IPS-20b (cell line): Measurements from ENCODE around the gene RFXAP.

Experiments
- H3K27ac ChIP-seq: one replicate; pipeline ENCODE4 v1.5.1; 2013; ENCODE audit warnings: low read length
- H3K27me3 ChIP-seq: 2 replicates; pipeline ENCODE4 v1.6.1; 2013; ENCODE audit warnings: mild to moderate bottlenecking, low read length, inconsistent platforms; ENCODE audit not compliant: insufficient read depth
- H3K36me3 ChIP-seq: 2 replicates; pipeline ENCODE4 v1.6.1; 2013; ENCODE audit warnings: low read depth, mild to moderate bottlenecking, inconsistent platforms, low read length, moderate library complexity; ENCODE audit not compliant: insufficient read depth
- H3K4me1 ChIP-seq: 2 replicates; pipeline ENCODE4 v1.6.1; 2013; ENCODE audit warnings: mild to moderate bottlenecking, control low read depth, inconsistent platforms, low read length, moderate library complexity; ENCODE audit not compliant: insufficient read depth
- H3K4me3 ChIP-seq: 2 replicates; pipeline ENCODE4 v1.5.1; 2013; ENCODE audit warnings: mild to moderate bottlenecking, low read length, inconsistent platforms
- H3K9ac ChIP-seq: 2 replicates; pipeline ENCODE4 v1.6.1; 2013; ENCODE audit warnings: low read depth, mild to moderate bottlenecking, inconsistent platforms, low read length, moderate library complexity
- H3K9me3 ChIP-seq: 2 replicates; pipeline ENCODE4 v1.6.1; 2013; ENCODE audit warnings: mild to moderate bottlenecking, low read depth, low read length, inconsistent platforms; ENCODE audit not compliant: insufficient read depth

Gene RFXAP

GRCh38 chr13:36841391-36841790 is 22.4 kb downstream of the RFXAP start:
- H3K9ac ChIP-seq = no peak overlapping the region
- no peak overlapping the region for H3K27ac ChIP-seq
- H3K9me3 ChIP-seq = no peaks in the 10 kb centered on the region
- H3K36me3 ChIP-seq = no peaks in the 10 kb centered on the region
- H3K4me3 ChIP-seq = no peak overlapping the region
- no peaks in the 10 kb centered on the region for H3K4me1 ChIP-seq
- H3K27me3 ChIP-seq = no peaks in the 10 kb centered on the region

GRCh38 chr13:36847606-36848005 is 28.6 kb downstream of the RFXAP start:
- H3K9ac ChIP-seq = no peak overlapping the region
- H3K4me3 ChIP-seq = no peak overlapping the region
- no peak overlapping the region for H3K27ac ChIP-seq
- no peaks in the 10 kb centered on the region for H3K27me3 ChIP-seq
- H3K9me3 ChIP-seq = no peaks in the 10 kb centered on the region
- H3K4me1 ChIP-seq = no peaks in the 10 kb centered on the region
- H3K36me3 ChIP-seq = no peaks in the 10 kb centered on the region

DNA sequence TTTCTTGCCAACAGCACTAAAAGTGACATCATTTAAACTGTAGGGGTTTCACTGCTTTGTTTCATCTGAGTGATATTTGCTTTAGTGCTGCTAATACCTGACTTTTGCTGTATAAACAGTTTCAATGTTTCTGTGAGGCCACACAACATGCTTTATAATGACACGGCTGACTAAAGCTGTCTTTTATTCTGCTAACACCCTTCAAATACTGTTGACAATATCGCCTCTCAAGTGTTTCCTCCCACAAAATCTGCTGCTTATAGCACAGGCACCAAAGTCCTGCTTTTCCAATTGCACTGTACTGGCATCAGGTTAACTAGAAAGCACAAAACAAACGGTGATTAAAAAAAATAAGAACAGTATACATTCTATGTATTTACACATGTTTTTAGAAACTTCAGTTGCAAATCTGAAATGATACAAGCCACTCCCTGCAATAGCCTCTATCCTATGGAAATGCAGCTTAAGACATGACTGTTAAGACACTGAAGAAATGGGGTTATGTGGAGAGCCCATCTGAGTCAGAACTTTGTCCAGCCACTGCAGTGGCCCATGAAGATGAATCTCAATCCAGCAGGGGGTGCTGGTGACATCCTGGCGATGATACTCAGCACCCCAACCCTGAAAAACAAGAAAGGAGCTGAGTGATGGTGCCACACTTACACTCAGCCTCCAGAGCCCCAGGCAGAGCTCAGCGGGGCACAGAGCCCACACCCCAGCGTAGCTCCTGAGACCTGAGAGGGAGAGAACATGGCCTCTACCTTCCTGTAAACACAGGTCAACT is 29.4 kb downstream of the RFXAP start:
- Histone ChIP-seq H3K9ac (no peak overlapping the region), H3K27me3 (no peaks in the 10 kb centered on the region), H3K27ac (no peak overlapping the region), H3K36me3 (no peaks in the 10 kb centered on the region), H3K4me1 (no peaks in the 10 kb centered on the region), H3K4me3 (no peak overlapping the region), H3K9me3 (no peaks in the 10 kb centered on the region)

DNA sequence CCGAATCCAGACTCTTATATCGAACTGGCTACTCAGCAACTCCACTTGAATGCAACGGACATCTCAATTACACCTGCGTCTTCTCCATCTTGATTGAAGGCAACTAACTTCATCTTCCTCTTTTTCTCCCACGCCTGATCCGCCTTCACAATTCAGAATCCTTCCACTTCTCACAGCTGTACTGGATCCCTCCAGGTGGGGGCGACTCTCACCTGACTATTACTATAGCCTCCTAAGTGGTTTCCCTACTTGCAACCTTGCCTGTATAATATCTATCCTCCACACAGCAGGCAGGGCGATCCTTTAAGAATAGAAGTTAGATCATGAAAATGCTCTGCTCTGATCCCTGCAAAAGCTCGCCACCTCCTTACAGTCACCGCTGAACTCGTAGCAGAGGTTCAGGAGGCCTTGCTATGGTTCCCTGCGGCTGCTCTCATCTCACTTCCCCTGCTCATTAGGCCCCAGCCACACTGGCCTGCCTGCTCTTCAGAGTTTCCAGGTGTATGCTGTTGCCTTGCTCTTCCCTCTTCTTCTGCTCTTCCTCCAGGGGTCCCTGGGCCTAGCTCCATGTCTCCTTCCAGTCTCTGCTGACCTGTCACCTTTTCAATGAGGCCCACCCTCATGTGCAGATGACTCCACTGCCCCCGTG is 31.9 kb downstream of the RFXAP start:
- H3K9me3 ChIP-seq = no peaks in the 10 kb centered on the region
- no peaks in the 10 kb centered on the region for H3K36me3 ChIP-seq
- H3K27ac ChIP-seq = no peak overlapping the region
- no peaks in the 10 kb centered on the region for H3K4me1 ChIP-seq
- no peak overlapping the region for H3K4me3 ChIP-seq
- H3K9ac ChIP-seq = no peak overlapping the region
- H3K27me3 ChIP-seq = no peaks in the 10 kb centered on the region

GRCh38 chr13:36857253-36857652 is 38.2 kb downstream of the RFXAP start:
- Histone ChIP-seq H3K9ac (no peak overlapping the region), H3K27me3 (no peaks in the 10 kb centered on the region), H3K4me1 (no peaks in the 10 kb centered on the region), H3K4me3 (no peak overlapping the region), H3K9me3 (no peaks in the 10 kb centered on the region), H3K27ac (no peak overlapping the region), H3K36me3 (no peaks in the 10 kb centered on the region)

DNA sequence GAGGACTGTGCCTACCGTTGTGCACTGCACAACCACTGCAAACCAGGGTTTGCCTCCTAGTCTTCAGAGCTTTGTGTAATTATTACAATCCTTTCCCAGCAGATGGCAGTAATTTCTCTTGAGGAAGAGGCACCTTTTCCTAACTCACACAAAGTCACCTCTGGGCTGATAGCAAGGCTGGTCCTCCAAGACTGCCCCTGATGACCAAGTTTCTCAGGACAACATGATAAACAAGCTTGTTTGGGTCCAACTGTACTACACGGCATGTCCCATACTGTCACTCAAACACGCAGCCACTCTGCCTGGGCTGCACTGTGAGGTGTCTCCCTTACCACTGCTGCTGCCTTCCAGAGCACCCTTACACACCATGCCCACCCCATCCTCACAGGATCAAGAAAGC is 39.3 kb downstream of the RFXAP start:
- no peak overlapping the region for H3K27ac ChIP-seq
- no peaks in the 10 kb centered on the region for H3K4me1 ChIP-seq
- no peak overlapping the region for H3K9ac ChIP-seq
- H3K9me3 ChIP-seq = no peaks in the 10 kb centered on the region
- H3K36me3 ChIP-seq = no peaks in the 10 kb centered on the region
- H3K27me3 ChIP-seq = no peaks in the 10 kb centered on the region
- H3K4me3 ChIP-seq = no peak overlapping the region

GRCh38 chr13:36859259-36859658 is 40.2 kb downstream of the RFXAP start:
- no peaks in the 10 kb centered on the region for H3K4me1 ChIP-seq
- no peak overlapping the region for H3K27ac ChIP-seq

GRCh38 chr13:36862002-36862685 is 43.1 kb downstream of the RFXAP start:
- H3K36me3 ChIP-seq = no peaks in the 10 kb centered on the region
- no peak overlapping the region for H3K9ac ChIP-seq
- no peaks in the 10 kb centered on the region for H3K9me3 ChIP-seq
- H3K4me1 ChIP-seq = peaks cover 5% of the 10 kb centered on the region
- H3K27ac ChIP-seq = no peak overlapping the region
- H3K27me3 ChIP-seq = no peaks in the 10 kb centered on the region
- no peak overlapping the region for H3K4me3 ChIP-seq

More at GRCh38 chr13:36859259-36859658, 40.2 kb downstream of the RFXAP start:
- no peak overlapping the region for H3K9ac ChIP-seq
- no peak overlapping the region for H3K4me3 ChIP-seq
- H3K27me3 ChIP-seq = no peaks in the 10 kb centered on the region
- no peaks in the 10 kb centered on the region for H3K9me3 ChIP-seq
- H3K36me3 ChIP-seq = no peaks in the 10 kb centered on the region

DNA sequence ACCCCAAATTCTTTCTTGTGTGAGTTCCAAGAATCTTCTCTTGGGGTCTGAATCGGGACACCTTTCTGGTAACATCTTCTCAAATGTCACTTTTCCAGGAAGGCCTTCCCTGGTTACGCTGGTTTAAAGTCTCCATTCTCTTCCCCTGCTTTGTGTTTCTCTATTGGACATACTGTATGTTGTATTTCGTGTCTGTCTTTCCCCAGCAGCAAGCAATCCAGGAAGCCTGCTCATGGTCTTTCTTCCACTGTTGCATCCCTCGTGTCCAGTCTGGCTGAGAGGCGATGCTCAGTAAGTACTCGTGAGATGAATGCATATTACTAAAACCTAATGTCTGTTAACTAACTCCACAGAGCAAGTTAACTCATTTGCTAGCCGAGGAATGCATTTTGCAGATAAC is 43.7 kb downstream of the RFXAP start:
- Histone ChIP-seq H3K4me1 (peaks cover 10% of the 10 kb centered on the region), H3K27ac (no peak overlapping the region), H3K4me3 (no peak overlapping the region), H3K9me3 (no peaks in the 10 kb centered on the region), H3K9ac (no peak overlapping the region), H3K27me3 (no peaks in the 10 kb centered on the region), H3K36me3 (no peaks in the 10 kb centered on the region)

- Histone ChIP-seq H3K36me3 (no peaks in the 10 kb centered on the region), H3K9me3 (no peaks in the 10 kb centered on the region), H3K27me3 (no peaks in the 10 kb centered on the region), H3K4me1 (peaks cover 11% of the 10 kb centered on the region), H3K27ac (no peak overlapping the region), H3K9ac (no peak overlapping the region), H3K4me3 (no peak overlapping the region)
Measured at GRCh38 chr13:36865265-36865664, 46.2 kb downstream of the RFXAP start.

- H3K9me3 ChIP-seq = no peaks in the 10 kb centered on the region
- no peaks in the 10 kb centered on the region for H3K36me3 ChIP-seq
- no peak overlapping the region for H3K27ac ChIP-seq
- H3K9ac ChIP-seq = no peak overlapping the region
- H3K4me3 ChIP-seq = no peak overlapping the region
- peaks cover 11% of the 10 kb centered on the region for H3K4me1 ChIP-seq
- H3K27me3 ChIP-seq = no peaks in the 10 kb centered on the region
Measured at GRCh38 chr13:36866232-36866631, 47.2 kb downstream of the RFXAP start.
